ENCODE data around the gene ERP27.
A peak's percentile ranks its signal among the peaks of the same experiment; 100 is the strongest.

Gene ERP27

DNA sequence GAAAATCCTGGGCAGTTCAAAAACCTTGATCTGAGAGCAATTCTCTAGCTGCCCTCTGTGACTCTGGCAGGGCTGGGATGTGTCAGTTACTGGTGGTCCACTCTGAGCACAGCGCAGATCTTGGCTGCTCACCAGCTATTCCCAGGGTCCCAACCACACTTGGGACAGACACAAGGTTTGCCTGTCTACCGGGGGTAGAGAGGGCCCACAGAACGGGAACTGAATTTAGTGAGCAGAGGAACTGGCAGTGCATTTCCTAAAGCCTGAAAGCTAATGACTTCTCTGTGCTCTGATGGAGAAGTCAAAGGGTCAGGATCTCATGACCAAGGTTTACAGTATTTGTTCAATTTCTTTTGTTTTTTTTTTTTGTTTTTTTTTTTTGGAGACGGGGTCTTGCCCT lies 37.1 kb upstream of the ERP27 start:
- H3K36me3 ChIP-seq (ENCODE audit: control insufficient read depth in 5 of 5, insufficient read depth in 5 of 5, low read length in 5 of 5): no peaks in the 10 kb centered on the region
- H3K4me1 ChIP-seq (ENCODE audit: control insufficient read depth in 5 of 5, insufficient read depth in 5 of 5, low read length in 5 of 5): peaks cover 0 to 4% (median 0%) of the 10 kb centered on the region in 5 donors
- H3K27ac ChIP-seq (ENCODE audit: low read depth, low read length): no peak overlapping the region
- no peaks in the 10 kb centered on the region for H3K27me3 ChIP-seq (ENCODE audit: control insufficient read depth in 5 of 5, insufficient read depth in 4 of 5, low read length in 5 of 5)
- H3K9ac ChIP-seq (ENCODE audit: low read length in 5 of 5): no peak overlapping the region
- H3K4me3 ChIP-seq (ENCODE audit: low read depth in 1 of 5, low read length in 5 of 5): no peak overlapping the region
- H3K9me3 ChIP-seq (ENCODE audit: control insufficient read depth in 5 of 5, low read length in 5 of 5): no peaks in the 10 kb centered on the region

GRCh38 chr12:14974633-14975032 lies 36.3 kb upstream of the ERP27 start:
- Histone ChIP-seq H3K27me3 (ENCODE audit: control insufficient read depth in 5 of 5, insufficient read depth in 4 of 5, low read length in 5 of 5) (no peaks in the 10 kb centered on the region), H3K9me3 (ENCODE audit: control insufficient read depth in 5 of 5, low read length in 5 of 5) (no peaks in the 10 kb centered on the region), H3K4me3 (ENCODE audit: low read depth in 1 of 5, low read length in 5 of 5) (no peak overlapping the region), H3K9ac (ENCODE audit: low read length in 5 of 5) (no peak overlapping the region), H3K4me1 (ENCODE audit: control insufficient read depth in 5 of 5, insufficient read depth in 5 of 5, low read length in 5 of 5) (peaks cover 0 to 4% (median 0%) of the 10 kb centered on the region in 5 donors), H3K36me3 (ENCODE audit: control insufficient read depth in 5 of 5, insufficient read depth in 5 of 5, low read length in 5 of 5) (no peaks in the 10 kb centered on the region), H3K27ac (ENCODE audit: low read depth, low read length) (no peak overlapping the region)

DNA sequence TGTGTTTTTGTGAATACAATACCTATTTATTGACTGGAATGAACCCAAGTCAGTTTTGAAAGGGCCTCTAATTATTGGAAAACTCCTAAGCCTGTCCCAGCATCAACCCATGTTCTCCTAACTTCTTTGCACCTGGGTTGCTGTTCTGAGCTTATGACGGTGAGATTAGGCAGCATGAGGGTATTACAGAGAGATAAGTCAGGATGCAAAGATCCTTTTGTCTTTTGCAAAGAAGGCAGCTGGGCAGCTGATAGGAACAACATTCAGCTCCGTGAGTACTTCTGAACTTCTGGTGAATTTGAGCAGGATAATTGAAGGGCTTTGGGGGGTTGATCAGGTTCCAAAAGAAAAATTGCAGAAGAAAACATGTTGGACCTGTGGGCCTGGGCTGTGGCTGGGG lies 34.5 kb upstream of the ERP27 start, which contains the start of gene PDE6H:
TSS of gene PDE6H (plus strand) at position 227 of the 400 bp plus-strand sequence. CDS start 4,971 bp downstream, outside the sequence.
- H3K4me1 ChIP-seq (ENCODE audit: control insufficient read depth in 5 of 5, insufficient read depth in 5 of 5, low read length in 5 of 5): peaks cover 0 to 4% (median 0%) of the 10 kb centered on the region in 5 donors
- H3K9me3 ChIP-seq (ENCODE audit: control insufficient read depth in 5 of 5, low read length in 5 of 5): no peaks in the 10 kb centered on the region
- no peaks in the 10 kb centered on the region for H3K36me3 ChIP-seq (ENCODE audit: control insufficient read depth in 5 of 5, insufficient read depth in 5 of 5, low read length in 5 of 5)
- no peaks in the 10 kb centered on the region for H3K27me3 ChIP-seq (ENCODE audit: control insufficient read depth in 5 of 5, insufficient read depth in 4 of 5, low read length in 5 of 5)
- no peak within 1 kb of the TSS for H3K9ac ChIP-seq (ENCODE audit: low read length in 5 of 5)
- H3K27ac ChIP-seq (ENCODE audit: low read depth, low read length): no peak within 1 kb of the TSS
- H3K4me3 ChIP-seq (ENCODE audit: low read depth in 1 of 5, low read length in 5 of 5): no peak within 1 kb of the TSS

DNA sequence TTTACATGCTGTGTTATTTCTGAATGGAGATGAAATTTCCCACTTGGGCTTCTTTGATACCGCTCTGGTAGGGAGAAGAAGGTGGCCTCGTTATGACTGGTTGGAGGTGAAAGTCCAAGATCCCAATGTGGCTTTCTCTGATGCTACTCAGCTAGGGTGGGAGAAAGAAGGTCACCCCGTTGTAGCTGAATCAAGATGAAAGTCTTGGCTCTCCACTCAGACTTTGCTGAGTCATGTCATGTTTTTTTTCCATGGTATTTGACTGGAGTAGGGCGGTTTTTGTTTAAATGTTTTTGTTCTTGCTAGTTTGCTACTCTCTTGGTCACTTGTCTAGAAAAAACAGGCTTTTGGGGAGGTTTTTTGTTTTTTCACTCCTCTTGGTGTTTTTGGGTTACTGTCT lies 32.1 kb upstream of the ERP27 start:
- Histone ChIP-seq H3K9ac (ENCODE audit: low read length in 5 of 5) (no peak overlapping the region), H3K9me3 (ENCODE audit: control insufficient read depth in 5 of 5, low read length in 5 of 5) (no peaks in the 10 kb centered on the region), H3K4me1 (ENCODE audit: control insufficient read depth in 5 of 5, insufficient read depth in 5 of 5, low read length in 5 of 5) (peaks cover 0 to 3% (median 0%) of the 10 kb centered on the region in 5 donors), H3K36me3 (ENCODE audit: control insufficient read depth in 5 of 5, insufficient read depth in 5 of 5, low read length in 5 of 5) (no peaks in the 10 kb centered on the region), H3K27me3 (ENCODE audit: control insufficient read depth in 5 of 5, insufficient read depth in 4 of 5, low read length in 5 of 5) (no peaks in the 10 kb centered on the region), H3K4me3 (ENCODE audit: low read depth in 1 of 5, low read length in 5 of 5) (no peak overlapping the region), H3K27ac (ENCODE audit: low read depth, low read length) (no peak overlapping the region)

- Histone ChIP-seq H3K27me3 (ENCODE audit: control insufficient read depth in 5 of 5, insufficient read depth in 4 of 5, low read length in 5 of 5) (no peaks in the 10 kb centered on the region), H3K9me3 (ENCODE audit: control insufficient read depth in 5 of 5, low read length in 5 of 5) (no peaks in the 10 kb centered on the region), H3K27ac (ENCODE audit: low read depth, low read length) (no peak overlapping the region), H3K4me1 (ENCODE audit: control insufficient read depth in 5 of 5, insufficient read depth in 5 of 5, low read length in 5 of 5) (peaks cover 0 to 2% (median 0%) of the 10 kb centered on the region in 5 donors), H3K9ac (ENCODE audit: low read length in 5 of 5) (no peak overlapping the region), H3K4me3 (ENCODE audit: low read depth in 1 of 5, low read length in 5 of 5) (no peak overlapping the region), H3K36me3 (ENCODE audit: control insufficient read depth in 5 of 5, insufficient read depth in 5 of 5, low read length in 5 of 5) (no peaks in the 10 kb centered on the region)
Measured at GRCh38 chr12:14968478-14968877, 30.1 kb upstream of the ERP27 start.

DNA sequence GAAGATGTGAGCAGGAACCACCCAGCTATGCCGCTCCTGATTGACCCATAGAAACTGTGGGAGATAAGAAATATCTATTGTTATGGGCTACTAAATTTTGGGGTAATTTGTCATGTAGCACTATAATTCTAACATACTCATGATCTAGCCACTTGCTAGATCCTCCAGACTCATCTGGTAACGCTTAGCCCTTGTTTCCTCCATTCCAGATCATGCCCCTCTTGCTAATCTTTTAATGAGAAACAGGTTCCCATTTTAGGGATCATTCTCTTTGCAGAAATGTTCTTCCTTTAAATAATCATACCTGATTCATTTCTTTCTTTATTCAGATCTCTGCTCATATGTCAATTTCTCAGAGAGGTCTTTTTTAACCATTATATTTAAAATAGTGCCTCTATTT lies 26.9 kb upstream of the ERP27 start:
- Histone ChIP-seq H3K4me1 (ENCODE audit: control insufficient read depth in 5 of 5, insufficient read depth in 5 of 5, low read length in 5 of 5) (peaks cover 0 to 26% (median 10%) of the 10 kb centered on the region in 5 donors), H3K9me3 (ENCODE audit: control insufficient read depth in 5 of 5, low read length in 5 of 5) (no peaks in the 10 kb centered on the region), H3K27me3 (ENCODE audit: control insufficient read depth in 5 of 5, insufficient read depth in 4 of 5, low read length in 5 of 5) (peaks cover 0 to 2% (median 0%) of the 10 kb centered on the region in 5 donors), H3K4me3 (ENCODE audit: low read depth in 1 of 5, low read length in 5 of 5) (no peak overlapping the region), H3K9ac (ENCODE audit: low read length in 5 of 5) (no peak overlapping the region), H3K36me3 (ENCODE audit: control insufficient read depth in 5 of 5, insufficient read depth in 5 of 5, low read length in 5 of 5) (no peaks in the 10 kb centered on the region), H3K27ac (ENCODE audit: low read depth, low read length) (no peak overlapping the region)

DNA sequence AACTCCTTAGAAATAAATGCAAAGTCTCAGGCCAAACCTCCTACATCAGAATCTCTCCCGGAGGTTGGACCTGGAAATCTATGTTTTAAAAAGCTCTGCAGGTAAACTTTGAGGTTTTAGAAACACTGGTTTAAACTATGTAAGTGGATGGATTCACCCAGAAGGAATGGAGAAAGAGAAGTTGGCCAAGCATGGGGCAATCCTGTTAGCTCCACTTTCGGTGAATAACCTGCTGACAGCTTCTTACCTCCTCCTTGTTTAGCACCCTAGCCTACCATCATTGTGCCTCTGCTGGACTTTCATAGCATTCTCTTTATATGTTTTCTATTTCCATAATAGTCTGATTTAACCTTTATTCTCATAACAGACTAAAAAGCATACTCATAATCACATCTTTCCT lies 26.1 kb upstream of the ERP27 start:
- no peaks in the 10 kb centered on the region for H3K36me3 ChIP-seq (ENCODE audit: control insufficient read depth in 5 of 5, insufficient read depth in 5 of 5, low read length in 5 of 5)
- no peak overlapping the region for H3K27ac ChIP-seq (ENCODE audit: low read depth, low read length)
- H3K9me3 ChIP-seq (ENCODE audit: control insufficient read depth in 5 of 5, low read length in 5 of 5): no peaks in the 10 kb centered on the region
- no peak overlapping the region for H3K4me3 ChIP-seq (ENCODE audit: low read depth in 1 of 5, low read length in 5 of 5)
- H3K9ac ChIP-seq (ENCODE audit: low read length in 5 of 5): no peak overlapping the region
- peaks cover 0 to 2% (median 0%) of the 10 kb centered on the region in 5 donors for H3K27me3 ChIP-seq (ENCODE audit: control insufficient read depth in 5 of 5, insufficient read depth in 4 of 5, low read length in 5 of 5)
- H3K4me1 ChIP-seq (ENCODE audit: control insufficient read depth in 5 of 5, insufficient read depth in 5 of 5, low read length in 5 of 5): peaks cover 0 to 31% (median 12%) of the 10 kb centered on the region in 5 donors

DNA sequence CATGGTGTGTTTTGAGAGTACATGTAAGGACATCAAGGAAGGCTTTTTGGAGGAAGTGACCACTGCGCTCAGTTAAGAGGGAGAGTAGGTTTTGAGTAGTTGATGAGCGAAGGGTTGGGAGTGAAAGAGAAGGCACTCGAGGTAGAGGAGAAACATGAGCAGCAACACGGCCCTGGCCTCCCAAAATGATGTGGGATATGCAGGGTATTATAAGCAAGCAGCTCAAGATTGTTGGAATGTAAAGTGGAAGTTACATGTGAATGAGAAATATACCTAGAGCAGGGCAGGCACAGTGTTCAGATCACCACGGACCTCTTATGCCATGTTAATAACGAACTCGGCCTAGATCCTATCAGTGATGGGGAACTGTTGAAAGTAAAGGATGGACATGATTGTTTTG lies 25.2 kb upstream of the ERP27 start:
- H3K9ac ChIP-seq (ENCODE audit: low read length in 5 of 5): no peak overlapping the region
- no peaks in the 10 kb centered on the region for H3K36me3 ChIP-seq (ENCODE audit: control insufficient read depth in 5 of 5, insufficient read depth in 5 of 5, low read length in 5 of 5)
- peaks cover 0 to 2% (median 0%) of the 10 kb centered on the region in 5 donors for H3K27me3 ChIP-seq (ENCODE audit: control insufficient read depth in 5 of 5, insufficient read depth in 4 of 5, low read length in 5 of 5)
- H3K9me3 ChIP-seq (ENCODE audit: control insufficient read depth in 5 of 5, low read length in 5 of 5): no peaks in the 10 kb centered on the region
- H3K4me3 ChIP-seq (ENCODE audit: low read depth in 1 of 5, low read length in 5 of 5): no peak overlapping the region
- H3K4me1 ChIP-seq (ENCODE audit: control insufficient read depth in 5 of 5, insufficient read depth in 5 of 5, low read length in 5 of 5): peaks cover 0 to 37% (median 13%) of the 10 kb centered on the region in 5 donors
- H3K27ac ChIP-seq (ENCODE audit: low read depth, low read length): no peak overlapping the region

GRCh38 chr12:14962797-14963196 lies 24.5 kb upstream of the ERP27 start:
- no peaks in the 10 kb centered on the region for H3K36me3 ChIP-seq (ENCODE audit: control insufficient read depth in 5 of 5, insufficient read depth in 5 of 5, low read length in 5 of 5)
- no peak overlapping the region for H3K4me3 ChIP-seq (ENCODE audit: low read depth in 1 of 5, low read length in 5 of 5)
- peak overlapping the region; percentile 19 for H3K27ac ChIP-seq (ENCODE audit: low read depth, low read length)
- H3K27me3 ChIP-seq (ENCODE audit: control insufficient read depth in 5 of 5, insufficient read depth in 4 of 5, low read length in 5 of 5): peaks cover 0 to 2% (median 0%) of the 10 kb centered on the region in 5 donors
- no peak overlapping the region for H3K9ac ChIP-seq (ENCODE audit: low read length in 5 of 5)
- no peaks in the 10 kb centered on the region for H3K9me3 ChIP-seq (ENCODE audit: control insufficient read depth in 5 of 5, low read length in 5 of 5)
- peaks cover 0 to 41% (median 16%) of the 10 kb centered on the region in 5 donors for H3K4me1 ChIP-seq (ENCODE audit: control insufficient read depth in 5 of 5, insufficient read depth in 5 of 5, low read length in 5 of 5)

DNA sequence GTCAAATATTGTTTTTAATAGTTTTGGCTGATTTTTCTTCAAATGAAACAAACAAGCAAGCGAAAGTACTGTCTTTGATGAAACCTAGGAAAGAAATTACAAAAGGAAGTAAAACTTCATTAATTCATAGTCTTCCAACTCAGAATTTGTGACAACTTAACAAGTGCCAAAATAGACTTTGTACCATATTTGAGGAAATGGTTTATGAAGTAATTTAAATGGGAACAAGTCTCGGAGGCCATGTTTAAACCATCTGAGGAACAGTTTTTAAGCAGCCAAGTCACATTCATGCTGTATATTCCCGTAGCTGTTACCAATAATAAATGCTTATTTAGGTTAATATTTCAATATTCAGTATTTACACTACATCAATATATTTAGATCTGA lies 23.8 kb upstream of the ERP27 start:
- no peaks in the 10 kb centered on the region for H3K9me3 ChIP-seq (ENCODE audit: control insufficient read depth in 5 of 5, low read length in 5 of 5)
- H3K4me3 ChIP-seq (ENCODE audit: low read depth in 1 of 5, low read length in 5 of 5): peak overlapping the region; percentile 65 to 76 (median 74)
- peak overlapping the region in 3 of 5 donors; percentile 35 to 64 (median 56) for H3K9ac ChIP-seq (ENCODE audit: low read length in 5 of 5)
- peaks cover 0 to 2% (median 0%) of the 10 kb centered on the region in 5 donors for H3K27me3 ChIP-seq (ENCODE audit: control insufficient read depth in 5 of 5, insufficient read depth in 4 of 5, low read length in 5 of 5)
- no peaks in the 10 kb centered on the region for H3K36me3 ChIP-seq (ENCODE audit: control insufficient read depth in 5 of 5, insufficient read depth in 5 of 5, low read length in 5 of 5)
- peaks cover 0 to 47% (median 22%) of the 10 kb centered on the region in 5 donors for H3K4me1 ChIP-seq (ENCODE audit: control insufficient read depth in 5 of 5, insufficient read depth in 5 of 5, low read length in 5 of 5)
- peak overlapping the region; percentile 19 for H3K27ac ChIP-seq (ENCODE audit: low read depth, low read length)
